H9 (cell line): Measurements from ENCODE around the gene TRERF1. TPM values are rescaled to one million over a fixed set of nuclear protein-coding genes. Genes with fewer than 3 reads are reported as not detected.

Source experiments
- DNase-seq: peaks from one replicate; pipeline ENCODE4 v3.0.0-alpha.2; 2017
- H2AFZ ChIP-seq: one replicate; pipeline ENCODE4 v1.6.1; 2013; ENCODE audit warnings: mild to moderate bottlenecking, low read length, control low read depth, moderate library complexity
- H2AK5ac ChIP-seq: 2 replicates; pipeline ENCODE4 v1.6.1; 2013; ENCODE audit warnings: low read length, control low read depth, mixed read lengths; ENCODE audit not compliant: insufficient read length
- H2BK120ac ChIP-seq: one replicate; pipeline ENCODE4 v1.6.1; 2013; ENCODE audit warnings: low read depth, mild to moderate bottlenecking, low read length, control low read depth, inconsistent platforms; ENCODE audit not compliant: poor library complexity, severe bottlenecking
- H2BK12ac ChIP-seq: 2 replicates; pipeline ENCODE4 v1.6.1; 2013; ENCODE audit warnings: low read length, control low read depth, mixed read lengths, low read depth; ENCODE audit not compliant: insufficient read length
- H2BK15ac ChIP-seq: 2 replicates; pipeline ENCODE4 v1.6.1; 2013; ENCODE audit warnings: low read depth, low read length, control low read depth
- H2BK20ac ChIP-seq: one replicate; pipeline ENCODE4 v1.6.1; 2013; ENCODE audit warnings: low read depth, mild to moderate bottlenecking, low read length, control low read depth, inconsistent platforms; ENCODE audit not compliant: poor library complexity, severe bottlenecking
- H2BK5ac ChIP-seq: 2 replicates; pipeline ENCODE4 v1.6.1; 2013; ENCODE audit warnings: low read length, control low read depth, mixed read lengths; ENCODE audit not compliant: insufficient read length
- H3K14ac ChIP-seq: 2 replicates; pipeline ENCODE4 v1.6.1; 2013; ENCODE audit warnings: low read length, control low read depth; ENCODE audit not compliant: insufficient read depth
- H3K18ac ChIP-seq: 2 replicates; pipeline ENCODE4 v1.6.1; 2013; ENCODE audit warnings: low read depth, mild to moderate bottlenecking, mixed read lengths, low read length, control low read depth; ENCODE audit not compliant: insufficient read length
- H3K23ac ChIP-seq: 2 replicates; pipeline ENCODE4 v1.6.1; 2013; ENCODE audit warnings: low read length, control low read depth, mixed read lengths, low read depth; ENCODE audit not compliant: insufficient read length
- H3K23me2 ChIP-seq: 2 replicates; pipeline ENCODE4 v1.6.1; 2013; ENCODE audit warnings: low read depth, mild to moderate bottlenecking, mixed read lengths, low read length, control low read depth; ENCODE audit not compliant: insufficient read length, poor library complexity, severe bottlenecking
- H3K27ac ChIP-seq: 2 replicates; pipeline ENCODE4 v1.5.1; 2013; ENCODE audit warnings: low read length, control low read depth, mixed read lengths, low read depth; ENCODE audit not compliant: insufficient read length
- H3K27me3 ChIP-seq: 2 replicates; pipeline ENCODE4 v1.6.1; 2013; ENCODE audit warnings: low read length, control low read depth, inconsistent platforms; ENCODE audit not compliant: insufficient read depth
- H3K4ac ChIP-seq: 2 replicates; pipeline ENCODE4 v1.6.1; 2013; ENCODE audit warnings: low read depth, mild to moderate bottlenecking, control low read depth, inconsistent platforms, low read length, moderate library complexity
- H3K4me1 ChIP-seq: 2 replicates; pipeline ENCODE4 v1.6.1; 2013; ENCODE audit warnings: low read length, control low read depth, inconsistent platforms; ENCODE audit not compliant: insufficient read depth
- H3K4me2 ChIP-seq: 2 replicates; pipeline ENCODE4 v1.6.1; 2013; ENCODE audit warnings: low read length, control low read depth, mixed read lengths; ENCODE audit not compliant: insufficient read length, insufficient read depth
- H3K56ac ChIP-seq: 2 replicates; pipeline ENCODE4 v1.6.1; 2013; ENCODE audit warnings: low read depth, mild to moderate bottlenecking, mixed read lengths, low read length, control low read depth; ENCODE audit not compliant: insufficient read length
- H3K79me1 ChIP-seq: 2 replicates; pipeline ENCODE4 v1.6.1; 2013; ENCODE audit warnings: low read depth, mild to moderate bottlenecking, moderate library complexity, low read length, control low read depth, inconsistent platforms; ENCODE audit not compliant: insufficient read depth, poor library complexity, severe bottlenecking
- H3K79me2 ChIP-seq: 2 replicates; pipeline ENCODE4 v1.6.1; 2013; ENCODE audit warnings: low read length, control low read depth, inconsistent platforms; ENCODE audit not compliant: insufficient read depth
- H3K9ac ChIP-seq: 2 replicates; pipeline ENCODE4 v1.6.1; 2013; ENCODE audit warnings: low read length, control low read depth, mixed read lengths; ENCODE audit not compliant: insufficient read length; ENCODE audit errors: extremely low read depth
- H3K9me3 ChIP-seq: one replicate; pipeline ENCODE4 v1.6.1; 2013; ENCODE audit warnings: low read depth, low read length, inconsistent platforms; ENCODE audit not compliant: control insufficient read depth
- H3T11ph ChIP-seq: one replicate; pipeline ENCODE4 v1.6.1; 2013; ENCODE audit warnings: mild to moderate bottlenecking, low read length, control low read depth, inconsistent platforms
- H4K20me1 ChIP-seq: one replicate; pipeline ENCODE4 v1.6.1; 2013; ENCODE audit not compliant: control insufficient read depth, insufficient read length, insufficient read depth
- H4K5ac ChIP-seq: 2 replicates; pipeline ENCODE4 v1.6.1; 2013; ENCODE audit warnings: low read depth, mild to moderate bottlenecking, mixed read lengths, low read length, control low read depth; ENCODE audit not compliant: insufficient read length
- H4K8ac ChIP-seq: replicated peaks from 2 replicates; pipeline ENCODE4 v1.6.1; 2013; ENCODE audit warnings: low read length, control low read depth, mixed read lengths, low read depth; ENCODE audit not compliant: insufficient read length
- H4K91ac ChIP-seq: 2 replicates; pipeline ENCODE4 v1.6.1; 2013; ENCODE audit warnings: low read depth, mild to moderate bottlenecking, moderate library complexity, mixed read lengths, low read length, control low read depth; ENCODE audit not compliant: insufficient read length
- H3K27ac Mint-ChIP-seq, 3 experiments: 2 replicates in 2 of 3; 3 replicates in 1 of 3; pipeline ENCODE4 v1.8.0; 2020 to 2021; ENCODE audit warnings: mixed read lengths in 3 of 3, mild to moderate bottlenecking in 1 of 3, moderate library complexity in 1 of 3
- H3K27me3 Mint-ChIP-seq: 2 replicates; pipeline ENCODE4 v1.8.0; 2021; ENCODE audit warnings: low read depth, mild to moderate bottlenecking, moderate library complexity, mixed read lengths
- H3K36me3 Mint-ChIP-seq, 3 experiments: 2 replicates in 2 of 3; 3 replicates in 1 of 3; pipeline ENCODE4 v1.8.0; 2020 to 2021; ENCODE audit warnings: low read depth in 3 of 3, mixed read lengths in 3 of 3; ENCODE audit not compliant: insufficient read depth in 1 of 3
- H3K4me1 Mint-ChIP-seq, 2 experiments: 2 replicates each; pipeline ENCODE4 v1.8.0; 2020; ENCODE audit warnings: mixed read lengths in 2 of 2
- H3K4me3 Mint-ChIP-seq, 2 experiments: 2 replicates in 1 of 2; 3 replicates in 1 of 2; pipeline ENCODE4 v1.8.0; 2020 to 2021; ENCODE audit warnings: mild to moderate bottlenecking in 2 of 2, mixed read lengths in 2 of 2, moderate library complexity in 1 of 2
- H3K9me3 Mint-ChIP-seq, 2 experiments: 2 replicates in 1 of 2; 3 replicates in 1 of 2; pipeline ENCODE4 v1.8.0; 2020; ENCODE audit warnings: mild to moderate bottlenecking in 2 of 2, mixed read lengths in 2 of 2, moderate library complexity in 1 of 2
- WGBS: extraction: QIAGEN DNeasy Blood & Tissue Kit; methylation state at CpG from one replicate; pipeline ENCODE4 v1.1.7; 2013; ENCODE audit warnings: missing lambda C conversion rate, low lambda C conversion rate, mixed read lengths; ENCODE audit not compliant: insufficient read length; ENCODE audit errors: extremely low coverage; 5-methylcytosine and 5-hydroxymethylcytosine counted together
- total RNA-seq: library from RNA; stranded (reverse); gene quantifications from 2 replicates; pipeline ENCODE4 v1.2.1, GENCODE V29; 2021
- TF ChIP-seq, protein P1 (sequence below): fragments of 200-600 bp; sonication (generic); conservative IDR thresholded peaks from 3 replicates; pipeline ENCODE4 v1.8.0; 2021; ENCODE audit warnings: antibody characterized with exemption, mild to moderate bottlenecking

TRERF1 gene
- total RNA-seq, 1 experiment from 2014 or later, result 19.7 TPM

DNA sequence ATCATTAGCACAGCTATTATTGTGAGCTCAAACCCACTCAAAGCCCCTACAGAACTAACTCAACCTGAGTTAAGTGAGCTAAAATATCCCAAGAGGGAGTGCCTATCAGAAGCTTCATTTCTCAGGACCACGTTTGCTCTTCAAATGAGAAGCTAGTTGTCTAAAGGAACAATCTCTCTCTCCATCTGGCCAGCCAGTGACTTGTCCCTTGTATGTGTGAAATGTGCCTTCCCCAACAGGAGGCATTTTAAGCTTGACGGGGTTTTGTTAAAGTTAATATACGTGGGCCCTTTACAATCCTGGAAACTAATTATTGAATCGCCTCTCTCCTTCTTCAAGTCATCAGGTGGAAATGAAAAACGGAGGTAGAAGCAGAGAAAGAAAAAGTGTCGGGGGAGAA, 62.0 kb downstream of the TRERF1 start:
- no peak overlapping the region for H2AK5ac ChIP-seq
- no CpG with 5 or more reads among the region's 6 CpGs for WGBS
- peaks cover 9% of the 10 kb centered on the region; the same call in 1 of the 2 replicates for H3K79me2 ChIP-seq
- H3T11ph ChIP-seq, result no peak overlapping the region
- H4K20me1 ChIP-seq, result no peaks in the 10 kb centered on the region
- H3K14ac ChIP-seq, result no peak overlapping the region
- Mint-ChIP-seq H3K36me3 (peaks cover 0 to 5% (median 2%) of the 10 kb centered on the region in 3 experiments; a peak in 2 of 7 replicates), H3K27me3 (no peaks in the 10 kb centered on the region), H3K4me3 (no peak overlapping the region), H3K4me1 (peaks cover 41 to 51% of the 10 kb centered on the region in 2 experiments), H3K9me3 (no peaks in the 10 kb centered on the region), H3K27ac (peak overlapping the region in 2 of 3 experiments; percentile 10 to 49; a peak in 2 of 7 replicates)
- no peak for DNase-seq
- H3K9me3 ChIP-seq, result no peaks in the 10 kb centered on the region
- H3K23me2 ChIP-seq, result no peaks in the 10 kb centered on the region
- no peak overlapping the region for H2BK5ac ChIP-seq
- TF ChIP-seq, protein P1, sequence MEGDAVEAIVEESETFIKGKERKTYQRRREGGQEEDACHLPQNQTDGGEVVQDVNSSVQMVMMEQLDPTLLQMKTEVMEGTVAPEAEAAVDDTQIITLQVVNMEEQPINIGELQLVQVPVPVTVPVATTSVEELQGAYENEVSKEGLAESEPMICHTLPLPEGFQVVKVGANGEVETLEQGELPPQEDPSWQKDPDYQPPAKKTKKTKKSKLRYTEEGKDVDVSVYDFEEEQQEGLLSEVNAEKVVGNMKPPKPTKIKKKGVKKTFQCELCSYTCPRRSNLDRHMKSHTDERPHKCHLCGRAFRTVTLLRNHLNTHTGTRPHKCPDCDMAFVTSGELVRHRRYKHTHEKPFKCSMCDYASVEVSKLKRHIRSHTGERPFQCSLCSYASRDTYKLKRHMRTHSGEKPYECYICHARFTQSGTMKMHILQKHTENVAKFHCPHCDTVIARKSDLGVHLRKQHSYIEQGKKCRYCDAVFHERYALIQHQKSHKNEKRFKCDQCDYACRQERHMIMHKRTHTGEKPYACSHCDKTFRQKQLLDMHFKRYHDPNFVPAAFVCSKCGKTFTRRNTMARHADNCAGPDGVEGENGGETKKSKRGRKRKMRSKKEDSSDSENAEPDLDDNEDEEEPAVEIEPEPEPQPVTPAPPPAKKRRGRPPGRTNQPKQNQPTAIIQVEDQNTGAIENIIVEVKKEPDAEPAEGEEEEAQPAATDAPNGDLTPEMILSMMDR, result no peak
- H3K4me2 ChIP-seq, result no peak overlapping the region
- no peak overlapping the region for H3K9ac ChIP-seq
- H2BK12ac ChIP-seq, result no peak overlapping the region
- H3K4me1 ChIP-seq, result peaks cover 3% of the 10 kb centered on the region; the same call in 1 of the 2 replicates
- H4K8ac ChIP-seq, result no peak overlapping the region
- H3K27me3 ChIP-seq, result no peaks in the 10 kb centered on the region
- no peak overlapping the region for H2AFZ ChIP-seq
- H4K5ac ChIP-seq, result no peak overlapping the region
- no peak overlapping the region for H3K4ac ChIP-seq
- no peak overlapping the region for H3K18ac ChIP-seq
- H2BK20ac ChIP-seq, result no peak overlapping the region
- H3K27ac ChIP-seq, result no peak overlapping the region
- no peak overlapping the region for H4K91ac ChIP-seq
- H2BK120ac ChIP-seq, result no peak overlapping the region
- peaks cover 7% of the 10 kb centered on the region for H3K79me1 ChIP-seq
- H2BK15ac ChIP-seq, result no peak overlapping the region
- H3K56ac ChIP-seq, result no peak overlapping the region
- no peak overlapping the region for H3K23ac ChIP-seq
